ENCODE results near the gene BMP5.
A peak's percentile ranks its signal among the peaks of the same experiment; 100 is the strongest.

Gene BMP5

DNA sequence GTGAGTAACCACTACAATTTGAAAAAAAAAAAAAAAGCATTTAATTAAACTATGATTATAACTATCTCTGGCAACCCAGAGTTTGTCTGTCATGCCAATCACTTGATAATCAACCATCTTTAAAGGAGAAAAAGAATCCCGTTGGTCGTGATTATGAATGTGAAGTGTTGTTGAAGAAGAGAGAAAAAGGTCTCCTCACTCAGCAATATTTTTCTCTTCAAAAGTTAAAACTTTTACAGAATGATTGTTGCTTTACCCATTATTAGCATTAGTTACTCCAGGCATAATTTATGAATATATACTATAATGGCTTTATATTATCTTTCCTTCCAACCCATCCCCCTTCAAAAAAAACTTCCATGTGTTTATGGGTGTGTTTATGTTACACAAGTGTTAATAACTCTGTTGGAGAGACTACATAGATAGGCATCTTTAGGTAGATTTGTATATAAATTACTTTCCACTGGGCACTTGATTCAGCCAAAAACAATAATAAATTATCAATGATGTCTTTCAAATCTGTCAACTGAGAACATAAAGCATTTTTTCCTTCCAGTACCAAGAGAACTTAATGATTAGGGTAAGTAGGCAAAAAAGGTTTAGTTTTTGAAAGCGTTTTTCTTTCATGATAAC, 5.1 kb downstream of the BMP5 start:
- DNase-seq, result no peak

DNA sequence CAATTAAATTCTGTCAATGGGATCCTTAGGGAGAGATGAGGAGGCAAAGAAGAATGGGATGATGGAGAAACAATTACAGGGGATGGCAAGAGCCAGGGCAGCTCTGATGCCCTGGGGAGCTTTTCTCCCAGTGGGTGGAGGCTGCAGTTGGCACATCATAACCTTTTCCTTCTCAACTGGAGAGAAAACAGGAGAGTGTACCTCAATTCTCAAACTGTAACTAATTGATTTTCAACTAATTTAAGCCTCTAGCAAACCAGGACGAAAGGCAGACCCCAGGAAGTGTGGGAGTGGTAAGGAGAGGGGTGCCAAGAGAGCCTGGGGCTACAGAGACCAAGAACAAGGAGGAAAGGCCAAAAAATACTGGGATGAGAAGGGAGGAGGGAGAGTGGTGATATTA, 5.7 kb downstream of the BMP5 start:
- no peak for DNase-seq

DNA sequence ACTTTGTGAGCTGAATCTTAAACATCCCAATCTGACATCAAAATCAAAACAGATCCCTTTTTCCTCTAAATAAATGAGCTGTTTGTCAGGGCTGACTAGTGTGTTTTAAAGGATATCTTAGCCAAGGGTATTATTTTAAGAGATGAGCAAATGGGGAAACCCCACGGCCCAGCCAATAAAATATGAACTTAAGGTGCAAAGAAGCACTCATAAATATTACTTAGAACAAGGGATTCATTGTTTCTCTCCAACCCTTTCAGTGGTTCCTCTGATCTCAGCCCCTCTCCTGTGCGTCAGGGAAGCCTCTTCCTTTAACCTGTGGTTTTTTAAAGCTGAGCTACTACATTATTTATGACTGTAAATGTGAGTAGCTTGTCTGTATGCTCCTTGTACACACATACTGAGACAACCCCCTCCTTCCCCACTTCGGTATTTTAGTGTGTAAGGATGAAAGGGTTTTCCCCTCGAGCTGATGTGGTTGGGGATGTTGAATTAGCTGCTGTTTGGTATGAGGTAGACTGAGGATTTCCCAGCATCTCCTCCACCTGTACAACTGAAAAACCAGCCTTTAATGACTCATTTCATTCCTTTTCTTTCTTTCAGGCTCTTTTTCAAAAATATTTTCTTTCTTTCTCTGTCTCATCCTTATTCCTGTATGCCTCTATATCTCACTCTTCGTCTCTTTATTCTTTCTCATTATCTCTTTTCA, 6.5 kb downstream of the BMP5 start:
- DNase-seq, result peak; percentile 88

DNA sequence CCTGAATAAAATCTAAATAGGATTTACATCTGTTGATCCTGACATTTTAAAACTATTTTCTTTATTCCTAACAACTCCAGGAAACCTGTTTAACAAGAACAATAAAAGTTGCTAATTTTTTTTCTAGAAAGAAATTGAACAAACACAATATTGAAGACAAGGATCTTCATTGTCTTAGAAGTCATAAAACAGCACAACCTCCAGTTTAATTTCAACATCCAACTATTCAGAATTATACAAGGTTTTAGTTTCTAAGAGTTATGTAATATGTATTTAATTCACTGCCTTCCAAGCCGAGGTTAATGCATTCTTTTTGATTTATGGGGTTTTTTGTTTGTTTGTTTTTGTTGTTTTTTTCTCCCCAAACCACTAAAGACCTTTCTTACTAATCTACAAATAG, 7.2 kb downstream of the BMP5 start:
- no peak for DNase-seq

DNA sequence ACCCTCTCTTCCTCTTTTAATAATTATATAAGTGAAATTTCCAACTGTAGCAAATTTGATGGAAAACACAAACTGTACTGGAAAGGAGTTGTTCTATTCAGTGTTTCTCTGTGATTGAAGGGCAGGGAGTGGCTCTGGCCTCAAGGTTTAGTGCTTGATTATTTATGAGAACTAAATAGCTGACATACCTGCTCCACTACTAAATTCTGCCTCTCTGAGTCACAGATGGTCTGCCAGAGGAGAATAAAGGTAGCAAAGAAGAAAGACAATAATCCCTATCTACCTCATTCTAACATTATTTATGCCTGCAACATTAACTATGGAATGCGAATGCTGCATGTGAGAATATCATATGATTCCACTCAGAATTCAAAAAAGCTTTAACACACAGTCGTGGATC, 9.3 kb downstream of the BMP5 start:
- no peak for DNase-seq

DNA sequence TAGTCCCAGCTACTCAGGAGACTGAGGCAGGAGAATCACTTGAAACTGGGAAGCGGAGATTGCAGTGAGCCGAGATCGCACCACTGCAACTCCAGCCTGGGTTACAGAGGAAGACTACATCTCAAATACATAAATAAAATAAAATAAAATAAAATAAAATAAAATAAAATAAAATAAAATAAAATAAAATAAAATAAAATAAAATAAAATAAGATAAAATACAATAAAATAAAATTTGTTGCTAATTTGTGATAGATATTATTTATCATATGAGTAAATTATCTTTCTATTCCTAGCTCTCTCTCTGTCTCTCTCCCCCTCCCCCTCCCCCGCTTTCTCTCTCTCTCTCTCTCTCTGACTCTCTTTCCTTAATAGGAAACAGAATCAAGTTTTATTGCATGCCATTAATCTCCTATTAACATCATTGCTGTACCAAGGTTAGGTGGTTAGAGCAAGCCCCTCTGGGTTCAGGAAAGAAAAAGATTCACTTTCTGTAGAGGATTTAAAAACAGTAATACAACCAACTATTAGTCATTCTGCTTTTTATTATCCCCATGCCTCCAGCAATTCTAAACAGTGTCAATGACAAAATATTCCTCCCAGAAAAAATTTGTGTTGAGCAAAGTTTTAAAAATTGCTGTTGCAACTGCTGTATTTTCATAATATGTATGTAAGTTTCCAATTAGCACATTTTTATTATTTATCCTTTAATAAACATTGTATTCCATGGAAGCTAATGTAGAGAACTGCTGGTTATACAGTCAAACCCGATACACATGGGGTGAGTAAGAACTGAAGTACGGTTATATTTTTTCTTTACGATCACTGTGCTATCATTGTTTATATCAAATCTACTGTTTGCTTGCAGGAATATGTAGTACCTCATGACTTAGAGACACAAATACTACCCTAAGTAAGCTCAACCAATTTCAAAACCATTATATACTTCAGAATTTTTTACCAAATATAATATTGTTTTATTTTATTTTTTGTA, 22.1 kb downstream of the BMP5 start:
- no peak for DNase-seq

DNA sequence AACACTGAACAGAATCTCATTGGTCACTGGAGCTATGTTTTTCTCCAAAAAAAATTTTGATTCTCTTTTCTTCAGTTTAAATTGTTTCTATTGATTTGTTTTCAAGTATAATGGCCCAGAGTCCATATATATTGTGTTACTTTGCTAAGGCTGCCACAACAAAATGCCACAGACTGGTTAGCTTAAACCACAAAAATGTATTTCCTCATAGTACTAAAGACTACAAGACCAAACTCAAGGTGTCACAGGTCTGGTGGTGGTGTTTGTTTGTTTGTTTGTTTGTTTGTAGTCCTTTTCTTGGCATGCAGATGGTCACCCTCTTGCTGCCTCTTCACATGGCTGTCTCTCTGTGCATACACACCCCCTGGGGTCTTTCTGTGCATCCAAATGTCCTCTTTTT, 34.0 kb downstream of the BMP5 start:
- no peak for DNase-seq

DNA sequence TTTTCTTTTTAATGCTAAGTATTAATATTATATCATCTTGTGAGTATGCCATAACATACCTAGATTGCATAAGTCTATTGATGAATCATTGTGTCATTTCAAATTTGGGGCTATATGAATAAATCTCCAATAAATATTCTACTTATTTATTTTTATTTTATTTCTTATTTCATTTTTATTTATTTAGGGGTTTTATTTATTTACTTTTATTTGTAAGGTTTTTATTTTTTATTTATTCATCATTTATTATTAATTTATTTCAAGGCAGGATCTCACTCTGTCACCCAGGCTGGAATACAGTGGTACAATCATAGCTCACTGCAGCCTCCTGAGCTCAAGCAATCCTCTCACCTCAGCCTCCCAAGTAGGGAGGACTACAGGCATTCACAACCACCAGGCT, 36.3 kb downstream of the BMP5 start:
- no peak for DNase-seq

DNA sequence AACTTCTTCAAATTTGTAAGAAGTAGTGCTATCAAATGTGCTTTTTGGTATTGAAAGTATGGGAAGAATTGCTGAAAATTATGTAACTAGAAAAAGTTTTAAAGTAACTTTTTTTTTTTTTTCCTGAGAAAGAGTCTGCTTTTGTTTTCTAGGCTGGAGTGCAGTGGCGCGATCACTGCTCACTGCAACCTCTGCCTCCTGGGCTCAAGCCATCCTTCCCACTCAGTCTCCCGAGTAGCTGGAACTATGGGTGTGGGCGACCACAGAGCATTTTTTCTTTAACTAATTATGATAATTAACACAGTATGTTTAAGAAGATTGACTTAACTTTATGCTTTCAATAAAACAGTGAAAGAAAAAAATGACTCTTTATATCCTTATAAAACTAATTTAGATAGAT, 38.4 kb downstream of the BMP5 start:
- DNase-seq, result no peak

DNA sequence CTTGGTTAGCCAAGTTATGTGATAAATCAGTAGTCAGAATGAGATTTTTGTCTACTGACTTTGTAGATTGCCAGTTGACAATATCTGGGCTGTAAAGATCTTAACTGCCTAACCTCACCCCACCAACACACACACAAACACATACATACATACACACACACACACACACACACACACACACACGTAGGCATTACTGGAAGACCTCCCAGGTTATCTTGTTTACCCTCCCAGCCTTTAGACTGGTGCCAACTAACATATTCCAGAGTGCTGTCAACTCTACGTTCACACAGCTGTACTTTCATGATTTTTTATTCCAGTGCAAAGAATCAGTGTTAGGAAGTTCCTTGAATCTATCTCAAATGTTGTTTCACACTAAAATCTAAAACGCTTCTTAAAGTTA, 38.9 kb downstream of the BMP5 start:
- no peak for DNase-seq

DNA sequence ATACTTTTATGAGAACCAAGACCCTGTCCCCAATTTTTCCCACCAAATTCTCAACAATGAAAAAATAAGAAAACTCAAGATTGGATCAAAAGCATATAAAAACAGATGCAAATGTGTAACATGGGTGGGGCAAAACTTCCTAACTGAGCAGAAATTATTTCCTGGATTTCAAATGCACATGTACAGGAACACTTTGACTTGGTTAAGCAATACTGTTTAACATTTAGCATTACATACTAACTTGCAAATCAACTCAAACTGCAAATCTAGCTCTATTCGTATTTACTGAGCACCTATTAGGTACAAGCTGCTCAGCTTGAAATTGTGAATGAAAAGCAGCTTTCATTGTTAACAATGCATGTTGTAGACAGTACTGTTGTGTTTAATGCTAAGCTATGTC, 40.2 kb downstream of the BMP5 start:
- no peak for DNase-seq

DNA sequence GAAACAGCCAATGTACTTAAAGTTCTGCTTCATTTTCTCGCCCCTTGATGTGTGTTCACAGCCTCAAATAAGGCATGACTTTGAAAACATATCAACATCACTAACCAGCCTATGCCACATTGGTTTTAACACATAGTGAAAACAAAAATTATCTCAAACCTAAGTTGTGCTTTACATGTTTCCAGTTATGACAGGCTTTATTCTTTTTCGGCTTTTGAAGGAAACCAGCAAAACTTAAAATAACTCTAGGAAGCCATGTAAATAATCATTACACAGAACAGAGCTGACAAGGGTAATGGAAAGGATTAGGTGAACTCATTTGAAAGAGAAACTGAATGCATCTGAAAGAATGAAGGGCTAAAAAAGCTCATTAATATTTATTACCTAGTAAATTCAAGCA, 42.1 kb downstream of the BMP5 start:
- no peak for DNase-seq

DNA sequence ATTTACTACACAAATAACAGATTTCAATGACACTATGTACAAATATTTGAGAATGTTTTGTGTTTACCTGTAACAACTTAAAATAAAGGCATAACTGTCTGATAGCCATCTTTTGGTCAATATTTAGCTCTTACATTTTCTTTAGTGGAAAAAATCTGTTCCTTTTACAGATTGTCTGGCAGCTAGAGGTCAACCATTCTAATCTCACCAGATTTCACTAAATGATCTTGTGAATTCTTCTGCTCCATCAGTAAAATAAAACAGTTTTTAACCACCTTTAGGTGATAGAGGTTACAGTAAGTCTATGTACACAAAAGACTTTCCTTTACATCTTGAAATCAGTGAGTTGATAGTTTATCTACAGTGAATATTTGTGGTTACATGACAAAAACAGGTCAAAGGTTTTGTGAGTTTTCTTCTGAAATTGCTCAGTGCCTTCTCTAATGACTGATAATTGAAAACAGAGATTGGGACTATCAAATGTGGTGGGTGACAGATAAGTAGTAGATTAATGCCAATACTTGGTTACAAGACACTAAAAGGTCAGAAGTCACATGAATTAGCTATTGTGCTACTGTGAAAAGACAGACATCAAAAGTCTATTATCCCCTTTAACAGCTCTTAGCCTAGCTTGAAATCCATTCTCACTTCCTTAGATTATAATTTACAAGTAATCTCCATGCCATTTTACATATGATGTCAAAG, 47.4 kb downstream of the BMP5 start:
- DNase-seq, result no peak

DNA sequence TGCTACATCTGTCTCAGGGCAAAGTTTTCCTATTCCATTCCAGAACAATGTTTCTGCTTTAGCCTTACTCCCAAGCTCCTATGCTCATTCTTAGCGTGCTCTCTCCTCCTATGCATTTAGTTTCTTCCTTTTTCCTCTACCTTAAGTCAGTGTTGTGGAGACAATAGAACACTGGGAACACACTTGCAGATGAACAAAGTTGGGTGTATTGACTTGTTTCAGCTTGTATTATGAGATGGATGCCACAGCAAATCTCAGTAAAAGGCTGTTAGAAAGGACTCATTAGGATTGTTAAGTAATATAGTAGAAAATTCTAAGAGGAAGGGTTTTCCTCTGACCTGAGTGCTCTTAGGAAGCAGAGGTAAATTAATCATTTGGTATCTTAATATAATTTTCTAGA, 48.4 kb downstream of the BMP5 start:
- no peak for DNase-seq

DNA sequence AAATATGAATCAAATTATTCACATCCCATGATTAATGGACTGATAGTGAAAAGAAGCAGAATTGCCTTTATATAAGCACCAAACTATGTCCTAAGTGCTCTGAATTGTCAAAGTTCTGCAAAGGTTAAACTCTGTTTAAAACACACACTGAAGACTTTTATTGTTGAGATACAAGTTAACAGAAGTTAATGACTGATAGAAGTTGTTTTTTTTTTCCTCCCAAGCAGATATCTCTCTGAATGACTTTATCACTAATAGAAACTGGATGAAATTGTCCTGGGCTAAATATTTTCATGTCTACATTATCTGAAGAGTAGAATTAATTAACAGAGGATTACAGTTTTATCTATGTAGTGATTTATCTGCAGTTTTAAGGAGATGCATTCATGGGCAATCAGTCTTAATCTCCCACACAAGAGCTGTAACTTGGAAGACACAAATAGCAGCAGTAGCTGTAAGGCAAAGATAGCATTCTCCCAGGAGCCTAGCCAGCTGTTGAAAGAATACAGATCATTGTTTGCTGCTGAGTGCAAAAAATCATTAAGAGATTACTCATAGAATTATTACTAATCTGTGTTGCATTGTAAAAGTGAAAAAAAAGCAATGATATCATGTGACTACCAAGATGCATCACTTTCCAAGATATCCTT, 49.9 kb downstream of the BMP5 start:
- DNase-seq, result no peak

DNA sequence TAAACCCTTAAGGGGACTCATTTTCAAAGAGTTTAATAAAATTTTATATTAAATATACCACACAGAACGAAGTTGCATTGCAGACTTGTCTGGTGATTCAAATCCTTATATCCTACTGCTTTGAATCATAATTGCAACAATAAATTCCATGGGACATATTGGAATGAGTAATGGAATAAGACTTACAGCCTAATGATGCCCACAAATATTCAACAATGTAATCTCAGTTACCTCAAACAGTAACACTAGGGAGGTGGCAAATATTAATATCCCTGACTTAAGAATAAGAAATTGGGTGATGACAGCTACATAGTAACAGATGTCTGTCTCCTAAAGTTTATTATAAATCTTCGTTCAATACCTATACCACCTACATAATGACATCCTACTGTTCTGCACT, 52.6 kb downstream of the BMP5 start:
- no peak for DNase-seq

DNA sequence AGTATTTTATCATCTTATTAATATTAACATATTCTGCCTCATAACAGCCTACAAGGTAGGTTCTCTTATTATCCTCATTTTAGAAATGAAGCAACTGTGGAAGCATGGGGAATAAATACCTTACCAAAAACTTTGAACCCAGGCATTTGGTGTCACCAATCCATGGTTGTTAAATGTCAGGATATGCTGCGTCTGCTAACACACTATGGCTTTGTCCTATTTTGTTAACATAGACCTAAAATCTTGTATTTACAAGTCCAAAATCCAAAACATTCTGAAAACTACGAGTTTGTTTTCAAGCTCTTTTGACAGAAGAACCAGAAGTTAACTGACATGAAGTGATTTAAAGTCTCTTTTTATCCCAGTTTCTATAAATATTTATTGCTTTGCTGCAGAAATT, 53.4 kb downstream of the BMP5 start:
- no peak for DNase-seq

DNA sequence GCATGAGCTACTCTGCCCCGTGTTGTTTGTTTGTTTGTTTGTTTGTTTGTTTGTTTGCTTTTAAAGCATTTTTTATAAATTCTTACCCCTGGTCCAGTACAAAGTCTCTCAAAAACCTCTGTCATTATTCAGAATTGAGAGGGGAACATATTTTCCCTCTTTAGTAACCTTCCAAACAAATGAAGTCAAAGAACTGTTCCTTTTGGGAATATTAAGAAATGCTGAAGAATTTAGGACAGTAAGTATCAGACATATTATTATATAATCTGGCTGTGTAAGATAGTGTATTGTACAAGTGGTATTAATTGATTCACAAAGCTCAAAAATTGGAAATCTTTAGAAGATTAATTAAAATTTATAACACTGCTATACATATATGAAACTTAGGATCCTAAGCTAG, 54.7 kb downstream of the BMP5 start:
- DNase-seq, result no peak

DNA sequence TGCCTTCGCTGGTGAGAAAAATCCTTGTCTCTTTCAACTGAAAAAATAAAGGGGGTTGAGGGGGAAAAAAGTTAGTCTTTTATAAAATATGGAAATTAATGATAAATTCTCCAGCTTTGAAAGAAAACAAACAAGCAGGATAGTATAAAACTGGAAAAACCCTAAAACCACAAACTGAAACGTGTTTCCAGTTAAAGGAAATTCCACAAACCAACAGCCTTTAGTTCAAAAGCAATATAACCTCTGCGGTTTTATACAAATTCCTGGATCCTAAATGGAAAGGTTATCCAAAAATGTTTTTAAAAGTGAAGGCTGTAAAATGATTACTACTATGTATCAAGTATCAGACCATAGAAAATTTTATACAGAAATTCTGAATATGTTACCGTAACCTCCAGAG, 55.6 kb downstream of the BMP5 start:
- DNase-seq, result no peak

DNA sequence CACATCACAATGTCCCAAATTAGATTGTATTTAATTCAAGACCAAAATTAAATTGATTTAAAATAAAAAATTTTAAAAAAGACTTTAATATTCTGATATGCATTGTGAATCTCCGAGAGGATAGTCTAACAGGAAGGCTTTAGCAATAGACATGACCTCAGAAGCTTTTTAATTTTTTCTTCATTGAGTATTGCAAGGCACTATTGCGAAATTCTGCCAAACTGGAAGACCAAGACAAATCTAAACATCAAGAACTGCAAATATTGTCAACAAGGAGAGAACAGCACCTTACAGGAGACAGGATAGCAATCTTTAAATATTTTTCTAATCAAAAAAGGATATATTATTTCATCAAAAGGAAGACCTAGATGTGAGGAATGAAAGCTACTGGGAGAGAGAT, 56.9 kb downstream of the BMP5 start:
- no peak for DNase-seq

DNA sequence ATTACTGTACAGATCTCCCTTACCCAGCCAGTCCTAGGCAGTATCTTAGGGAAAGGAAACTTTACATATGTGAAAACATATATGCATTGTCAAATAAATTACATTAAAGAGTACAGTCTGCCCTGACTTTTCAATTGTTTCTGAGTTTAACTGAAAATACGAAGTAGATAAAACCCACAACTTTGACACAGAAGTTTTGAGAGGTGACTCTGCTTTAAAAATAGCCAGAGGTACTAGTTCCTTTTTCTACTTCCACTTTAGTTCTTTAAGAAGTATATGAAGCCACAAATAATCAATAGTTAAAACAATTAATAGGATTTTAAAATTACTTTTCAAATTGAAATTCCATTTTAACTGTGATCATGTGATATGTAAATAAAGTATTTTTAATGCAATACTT, 62.9 kb downstream of the BMP5 start:
- no peak for DNase-seq

DNA sequence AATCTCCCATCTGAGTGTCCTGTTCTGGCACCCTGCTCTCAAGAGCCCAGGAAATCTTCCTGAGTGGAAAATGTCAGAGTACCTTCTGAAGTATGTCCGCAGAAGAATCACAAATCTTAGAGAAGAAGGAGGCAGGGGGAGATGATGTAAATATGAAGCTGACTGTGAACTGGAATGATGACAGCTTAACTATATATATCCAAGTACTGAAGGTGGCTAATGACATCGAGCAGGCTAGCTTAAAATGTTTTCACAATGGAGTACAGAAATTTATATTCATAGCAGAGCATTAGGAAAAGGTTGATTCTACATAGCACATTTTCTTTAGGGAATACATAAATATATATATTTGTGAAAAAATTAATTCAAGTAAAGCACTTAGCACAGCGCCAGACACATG, 64.3 kb downstream of the BMP5 start:
- no peak for DNase-seq

DNA sequence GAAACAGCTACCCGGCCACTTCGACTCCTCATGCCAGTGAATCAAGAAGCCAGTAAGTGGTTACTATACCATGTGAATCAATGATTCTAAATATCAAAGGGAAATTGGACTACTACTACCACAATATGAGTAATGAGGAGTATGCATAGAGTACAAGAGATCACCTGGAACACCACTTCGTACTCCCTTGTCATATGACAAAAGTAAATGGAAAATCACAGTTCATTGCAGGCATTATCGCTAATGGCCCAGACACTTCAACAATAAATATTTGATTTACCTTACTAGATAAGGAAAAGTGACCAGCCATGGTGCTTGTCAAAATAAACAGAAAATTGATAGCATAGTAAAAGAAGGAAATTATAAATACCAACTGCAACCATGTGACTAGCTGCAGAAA, 73.1 kb downstream of the BMP5 start:
- no peak for DNase-seq

Measured in NCI-H187 treated with DMSO at 0.1 percent for 48 hours (cell line).